HG03571 (cell line): ENCODE measurements around the gene DDIT3.
"Not testable (repeated sequence)": the region's sequence is repeated elsewhere in the genome, so short reads cannot be mapped to it uniquely, and the experiment has no call there.

Experiments
- ATAC-seq: cut with Tn5 transposase; IDR thresholded peaks from one replicate; pipeline ENCODE4 v1.9.1; 2021; ENCODE audit not compliant: unreplicated experiment

DDIT3 gene

GRCh38 chr12:57526477-57527126 lies 6.3 kb upstream of the DDIT3 start:
- ATAC-seq: no peak

GRCh38 chr12:57525615-57526383 lies 5.5 kb upstream of the DDIT3 start:
- ATAC-seq: no peak

GRCh38 chr12:57524814-57525614 lies 4.7 kb upstream of the DDIT3 start:
- no peak for ATAC-seq

- ATAC-seq: no peak
These were observed 3.6 kb upstream of the DDIT3 start for GRCh38 chr12:57523706-57524614.

GRCh38 chr12:57522887-57523705 lies 2.8 kb upstream of the DDIT3 start:
- no peak for ATAC-seq

GRCh38 chr12:57522011-57522886 lies 1.9 kb upstream of the DDIT3 start, which contains the start of gene MBD6:
Gene MBD6, plus strand, starts transcription at chr12:57522824. Its CDS starts 1,480 bp downstream, at chr12:57524304.
- peak; percentile 29 for ATAC-seq

GRCh38 chr12:57521525-57522010 lies 1.3 kb upstream of the DDIT3 start:
- no peak for ATAC-seq

- no peak for ATAC-seq
These were observed 590 bp downstream of the DDIT3 start for GRCh38 chr12:57519796-57520052.

GRCh38 chr12:57518920-57519795 lies 1.2 kb downstream of the DDIT3 start:
- ATAC-seq: no peak

- no peak for ATAC-seq
These were observed 2.0 kb downstream of the DDIT3 start for GRCh38 chr12:57518176-57518919.

GRCh38 chr12:57517718-57518117 lies 2.6 kb downstream of the DDIT3 start:
- ATAC-seq: not testable (repeated sequence)

GRCh38 chr12:57517187-57517586 lies 3.1 kb downstream of the DDIT3 start:
- no peak for ATAC-seq

- ATAC-seq: no peak
These were observed 3.6 kb downstream of the DDIT3 start for GRCh38 chr12:57516617-57517153.

- ATAC-seq: no peak
These were observed 4.3 kb downstream of the DDIT3 start for GRCh38 chr12:57515934-57516541.

GRCh38 chr12:57515408-57515933 lies 4.8 kb downstream of the DDIT3 start:
- ATAC-seq: no peak

- no peak for ATAC-seq
These were observed 5.5 kb downstream of the DDIT3 start for GRCh38 chr12:57514720-57515407.
